Kasumi-1 (cell line): ENCODE data around the gene KLF11.
A peak's percentile ranks its signal among the peaks of the same experiment; 100 is the strongest.
"Not testable (repeated sequence)": the region's sequence is repeated elsewhere in the genome, so short reads cannot be mapped to it uniquely, and the experiment has no call there.

Experiments
- DNase-seq, 2 experiments: peaks; one replicate each; lab custom pipeline; 2025; lab: John Stamatoyannopoulos, UW

The KLF11 gene

GRCh38 chr2:10085043-10085667 lies 41.8 kb downstream of the KLF11 start:
- no peak for DNase-seq

- DNase-seq: no peak
Observed at GRCh38 chr2:10085668-10086059, 42.3 kb downstream of the KLF11 start.

- DNase-seq: no peak
Observed at GRCh38 chr2:10086950-10087349, 43.6 kb downstream of the KLF11 start.

- no peak for DNase-seq
Observed at GRCh38 chr2:10087360-10087759, 44.0 kb downstream of the KLF11 start.

GRCh38 chr2:10089565-10090190 lies 46.3 kb downstream of the KLF11 start:
- DNase-seq: no peak

GRCh38 chr2:10091182-10091888 lies 48.0 kb downstream of the KLF11 start:
- DNase-seq: peak; percentile 17 to 54

- DNase-seq: not testable (repeated sequence)
Observed at GRCh38 chr2:10091889-10092244, 48.5 kb downstream of the KLF11 start.

GRCh38 chr2:10094271-10094814 lies 51.0 kb downstream of the KLF11 start:
- no peak for DNase-seq

GRCh38 chr2:10095175-10095574 lies 51.8 kb downstream of the KLF11 start:
- no peak for DNase-seq

GRCh38 chr2:10096641-10097040 lies 53.3 kb downstream of the KLF11 start:
- no peak for DNase-seq

GRCh38 chr2:10097352-10098148 lies 54.2 kb downstream of the KLF11 start:
- DNase-seq: peak; percentile 57 to 64

GRCh38 chr2:10101491-10101890 lies 58.1 kb downstream of the KLF11 start:
- DNase-seq: no peak

GRCh38 chr2:10103179-10103578 lies 59.8 kb downstream of the KLF11 start:
- DNase-seq: no peak
